GM18502 (cell line): ENCODE results near the gene LAMB4.

ENCODE experiments used
- ATAC-seq: cut with Tn5 transposase; IDR thresholded peaks from one replicate; pipeline ENCODE4 v1.9.1; 2021; ENCODE audit warnings: mild to moderate bottlenecking; ENCODE audit not compliant: unreplicated experiment, poor library complexity

Gene LAMB4

GRCh38 chr7:107978815-107979408 is 151.2 kb downstream of the LAMB4 start:
- no peak for ATAC-seq

GRCh38 chr7:107977048-107977447 is 153.1 kb downstream of the LAMB4 start:
- ATAC-seq: no peak

- no peak for ATAC-seq
Measured at GRCh38 chr7:107976620-107977019, 153.5 kb downstream of the LAMB4 start.

- no peak for ATAC-seq
Measured at GRCh38 chr7:107975394-107976013, 154.7 kb downstream of the LAMB4 start.

GRCh38 chr7:107973861-107974260 is 156.3 kb downstream of the LAMB4 start:
- no peak for ATAC-seq
